ENCODE results near the gene MMP25.

The MMP25 gene

DNA sequence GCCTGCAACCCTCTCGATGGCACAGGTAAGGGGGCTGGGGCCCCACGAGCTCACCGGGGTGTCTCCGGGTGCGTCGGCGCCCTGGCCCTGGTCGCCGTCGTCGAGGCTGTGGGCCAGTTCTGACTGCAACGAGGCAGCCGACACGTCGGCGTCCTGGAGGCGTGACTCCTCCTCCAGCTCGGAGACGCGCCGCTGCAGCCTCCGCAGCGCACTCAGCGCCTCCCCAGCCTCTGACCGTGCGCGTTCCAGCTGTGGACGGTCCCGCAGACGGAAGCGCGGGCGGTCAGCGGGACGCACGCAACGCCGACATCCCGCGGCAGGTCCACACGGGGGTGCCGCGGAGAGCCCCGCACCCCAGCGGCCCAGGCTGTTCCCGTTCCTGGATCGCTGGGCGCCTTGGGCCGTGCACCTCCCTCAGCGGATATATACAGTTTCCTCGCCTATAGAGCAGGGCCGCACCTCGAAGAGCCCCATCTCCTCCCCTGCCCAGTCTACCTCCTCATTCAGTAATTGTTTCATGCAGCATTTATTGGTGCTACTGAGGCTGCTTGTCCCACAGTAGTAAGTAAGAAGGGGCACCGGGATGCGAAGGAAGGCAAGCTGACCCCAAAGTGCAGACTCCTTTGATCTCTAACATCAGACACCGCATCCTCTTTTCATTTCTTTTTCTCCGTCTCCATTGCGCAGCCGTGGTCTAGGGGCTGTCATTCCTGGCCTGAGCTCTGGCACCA lies 16.7 kb upstream of the MMP25 start:
- H3K9ac ChIP-seq (ENCODE audit: low read length): no peak overlapping the region
- no peaks in the 10 kb centered on the region for H3K79me2 ChIP-seq (ENCODE audit: low read length)
- peaks cover 6% of the 10 kb centered on the region for H3K27me3 ChIP-seq (ENCODE audit: low read depth, low read length)
- peaks cover 21% of the 10 kb centered on the region for H3K4me1 ChIP-seq (ENCODE audit: low read length)
- no peak overlapping the region for H3K27ac ChIP-seq (ENCODE audit: low read length)
- peaks cover 9% of the 10 kb centered on the region for H3K36me3 ChIP-seq (replicated peaks; ENCODE audit: low read depth, low read length)
- no peaks in the 10 kb centered on the region for H4K20me1 ChIP-seq (ENCODE audit: insufficient read depth, low read length)
- TF ChIP-seq, protein P1, sequence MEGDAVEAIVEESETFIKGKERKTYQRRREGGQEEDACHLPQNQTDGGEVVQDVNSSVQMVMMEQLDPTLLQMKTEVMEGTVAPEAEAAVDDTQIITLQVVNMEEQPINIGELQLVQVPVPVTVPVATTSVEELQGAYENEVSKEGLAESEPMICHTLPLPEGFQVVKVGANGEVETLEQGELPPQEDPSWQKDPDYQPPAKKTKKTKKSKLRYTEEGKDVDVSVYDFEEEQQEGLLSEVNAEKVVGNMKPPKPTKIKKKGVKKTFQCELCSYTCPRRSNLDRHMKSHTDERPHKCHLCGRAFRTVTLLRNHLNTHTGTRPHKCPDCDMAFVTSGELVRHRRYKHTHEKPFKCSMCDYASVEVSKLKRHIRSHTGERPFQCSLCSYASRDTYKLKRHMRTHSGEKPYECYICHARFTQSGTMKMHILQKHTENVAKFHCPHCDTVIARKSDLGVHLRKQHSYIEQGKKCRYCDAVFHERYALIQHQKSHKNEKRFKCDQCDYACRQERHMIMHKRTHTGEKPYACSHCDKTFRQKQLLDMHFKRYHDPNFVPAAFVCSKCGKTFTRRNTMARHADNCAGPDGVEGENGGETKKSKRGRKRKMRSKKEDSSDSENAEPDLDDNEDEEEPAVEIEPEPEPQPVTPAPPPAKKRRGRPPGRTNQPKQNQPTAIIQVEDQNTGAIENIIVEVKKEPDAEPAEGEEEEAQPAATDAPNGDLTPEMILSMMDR (IDR thresholded peaks at IDR 0.05; ENCODE audit: low read depth, low read length): no peak
- TF ChIP-seq EZH2phosphoT487 (IDR thresholded peaks at IDR 0.05; ENCODE audit: low read depth): no peak
- H3K9me3 ChIP-seq (ENCODE audit: insufficient read depth, low read length): no peaks in the 10 kb centered on the region
- H3K4me3 ChIP-seq (ENCODE audit: low read length): no peak overlapping the region
- H3K4me2 ChIP-seq (ENCODE audit: low read length): no peak overlapping the region
- no peak overlapping the region for H2AFZ ChIP-seq (ENCODE audit: low read depth, low read length)

DNA sequence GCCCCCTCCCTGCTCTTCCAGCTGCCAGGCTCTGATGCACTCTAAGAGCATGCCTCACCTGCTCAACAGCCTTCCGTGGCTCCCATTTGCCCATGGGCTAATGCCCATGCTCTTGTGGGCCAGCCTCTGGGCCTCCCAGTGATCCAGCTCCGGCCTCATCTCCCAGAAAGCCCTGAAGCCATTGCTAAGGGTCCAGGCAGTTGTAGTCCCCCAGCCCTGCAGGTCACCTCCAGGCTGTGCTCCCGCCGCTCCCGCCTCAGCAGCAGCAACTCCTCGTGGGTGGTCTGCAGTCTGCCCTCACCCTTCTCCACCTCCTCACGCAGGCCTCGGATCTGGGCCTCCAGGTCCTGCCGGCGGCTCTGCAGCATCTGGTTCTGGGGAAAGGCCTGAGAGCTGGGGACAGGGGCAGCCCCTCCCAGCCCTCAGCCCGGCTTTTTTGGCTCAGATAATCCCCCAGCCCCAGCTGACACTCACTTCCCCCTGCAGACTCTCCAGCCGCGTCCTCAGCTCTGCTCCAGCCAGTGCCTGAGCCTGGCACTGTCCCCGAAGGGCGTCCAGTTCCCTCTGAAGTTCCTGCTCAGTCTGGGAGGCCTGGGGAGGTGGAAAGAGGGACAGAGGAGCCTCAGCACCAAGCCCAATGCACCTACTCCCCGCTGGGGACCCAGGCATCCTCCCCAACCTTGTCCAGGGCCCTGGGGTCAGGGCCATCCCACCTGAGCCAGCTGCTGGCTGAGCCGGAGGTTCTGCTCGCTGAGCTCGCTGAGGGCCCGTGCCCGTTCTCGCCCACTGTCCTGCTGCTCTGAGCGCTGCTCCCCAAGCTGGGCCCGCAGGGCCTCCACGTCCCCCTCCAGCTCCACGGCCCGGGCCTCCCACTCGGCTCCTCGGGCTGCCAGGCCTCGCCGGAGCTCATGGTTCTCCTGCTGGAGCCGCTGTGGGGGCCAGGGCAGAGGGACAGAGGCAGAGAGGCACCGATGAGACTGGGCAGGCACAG lies 15.8 kb upstream of the MMP25 start:
- Histone ChIP-seq H3K79me2 (ENCODE audit: low read length) (no peaks in the 10 kb centered on the region), H3K36me3 (replicated peaks; ENCODE audit: low read depth, low read length) (peaks cover 9% of the 10 kb centered on the region), H3K9me3 (ENCODE audit: insufficient read depth, low read length) (no peaks in the 10 kb centered on the region), H3K27me3 (ENCODE audit: low read depth, low read length) (peaks cover 9% of the 10 kb centered on the region), H4K20me1 (ENCODE audit: insufficient read depth, low read length) (no peaks in the 10 kb centered on the region), H3K4me2 (ENCODE audit: low read length) (no peak overlapping the region), H3K27ac (ENCODE audit: low read length) (no peak overlapping the region), H2AFZ (ENCODE audit: low read depth, low read length) (no peak overlapping the region), H3K4me1 (ENCODE audit: low read length) (peaks cover 21% of the 10 kb centered on the region), H3K4me3 (ENCODE audit: low read length) (no peak overlapping the region), H3K9ac (ENCODE audit: low read length) (no peak overlapping the region)
- no peak for TF ChIP-seq EZH2phosphoT487 (IDR thresholded peaks at IDR 0.05; ENCODE audit: low read depth)
- TF ChIP-seq, protein P1 (IDR thresholded peaks at IDR 0.05; ENCODE audit: low read depth, low read length): no peak

GRCh38 chr16:3032624-3033023 lies 13.7 kb upstream of the MMP25 start:
- TF ChIP-seq, protein P1 (IDR thresholded peaks at IDR 0.05; ENCODE audit: low read depth, low read length): no peak
- TF ChIP-seq EZH2phosphoT487 (IDR thresholded peaks at IDR 0.05; ENCODE audit: low read depth): no peak
- H3K4me2 ChIP-seq (ENCODE audit: low read length): peak overlapping the region; percentile 43
- H2AFZ ChIP-seq (ENCODE audit: low read depth, low read length): no peak overlapping the region
- H3K9ac ChIP-seq (ENCODE audit: low read length): no peak overlapping the region
- no peaks in the 10 kb centered on the region for H3K9me3 ChIP-seq (ENCODE audit: insufficient read depth, low read length)
- no peaks in the 10 kb centered on the region for H3K79me2 ChIP-seq (ENCODE audit: low read length)
- no peaks in the 10 kb centered on the region for H3K36me3 ChIP-seq (replicated peaks; ENCODE audit: low read depth, low read length)
- no peak overlapping the region for H3K27ac ChIP-seq (ENCODE audit: low read length)
- peak overlapping the region; percentile 7; the same call in 1 of the 2 replicates for H3K4me3 ChIP-seq (ENCODE audit: low read length)
- H4K20me1 ChIP-seq (ENCODE audit: insufficient read depth, low read length): no peaks in the 10 kb centered on the region
- H3K4me1 ChIP-seq (ENCODE audit: low read length): peaks cover 21% of the 10 kb centered on the region
- H3K27me3 ChIP-seq (ENCODE audit: low read depth, low read length): peaks cover 20% of the 10 kb centered on the region

Data from OCI-LY3 (cell line).